H1 (cell line): ENCODE measurements around the gene SGMS1. TPM values are rescaled to one million over a fixed set of nuclear protein-coding genes. Genes with fewer than 3 reads are reported as not detected.

Source experiments
- CTCF ChIA-PET: fragments of 300-600 bp; sonication (Branson Sonifier 250); formaldehyde crosslinking; loops from one replicate; lab custom pipeline; 2021; ENCODE audit not compliant: partially characterized antibody; lab: Charles Lee
- POLR2A ChIA-PET: fragments of 300-600 bp; sonication (Branson Sonifier 250); formaldehyde crosslinking; loops from one replicate; lab custom pipeline; 2021; ENCODE audit warnings: inconsistent platforms; ENCODE audit not compliant: partially characterized antibody; lab: Charles Lee
- DNase-seq, 2 experiments: peaks; one replicate each; pipeline versions ENCODE4 v3.0.0 to v3.0.0-alpha.2; 2010 to 2022; ENCODE audit warnings: low spot score in 2 of 2, low read depth in 1 of 2, mixed read lengths in 1 of 2
- FAIRE-seq: peaks from 2 replicates; lab custom pipeline; 2011; peaks lifted over from hg19 to GRCh38; lab: Jason Lieb, UNC
- H2AFZ ChIP-seq: 2 replicates; pipeline ENCODE4 v1.8.1; 2012; ENCODE audit warnings: low read length, inconsistent platforms
- H2AK5ac ChIP-seq: 2 replicates; pipeline ENCODE4 v1.6.1; 2013; ENCODE audit warnings: low read depth, low read length
- H2BK120ac ChIP-seq: replicated peaks from 2 replicates; pipeline ENCODE3; 2013; ENCODE audit warnings: low read depth, low read length, inconsistent platforms
- H2BK12ac ChIP-seq: 2 replicates; pipeline ENCODE4 v1.6.1; 2013; ENCODE audit warnings: low read depth, low read length
- H2BK15ac ChIP-seq: 2 replicates; pipeline ENCODE4 v1.6.1; 2013; ENCODE audit warnings: low read length
- H2BK20ac ChIP-seq: 2 replicates; pipeline ENCODE4 v1.6.1; 2013; ENCODE audit warnings: low read length
- H2BK5ac ChIP-seq: 2 replicates; pipeline ENCODE4 v1.6.1; 2013; ENCODE audit warnings: low read depth, low read length
- H3K14ac ChIP-seq: 2 replicates; pipeline ENCODE4 v1.6.1; 2013; ENCODE audit warnings: inconsistent platforms; ENCODE audit not compliant: insufficient read length
- H3K18ac ChIP-seq: 2 replicates; pipeline ENCODE4 v1.6.1; 2013; ENCODE audit warnings: low read length; ENCODE audit errors: extremely low read depth
- H3K23ac ChIP-seq: 2 replicates; pipeline ENCODE4 v1.6.1; 2013; ENCODE audit warnings: inconsistent platforms; ENCODE audit not compliant: insufficient read length
- H3K23me2 ChIP-seq: 2 replicates; pipeline ENCODE4 v1.6.1; 2013; ENCODE audit warnings: low read depth, low read length
- H3K27ac ChIP-seq: 2 replicates; pipeline ENCODE4 v1.6.1; 2011; ENCODE audit warnings: low read depth, low read length, inconsistent platforms
- H3K27me3 ChIP-seq, 4 experiments: replicated peaks in 1 of 4; 1 replicate in 1 of 4; 2 replicates in 3 of 4; pipeline versions ENCODE4 v1.6.1 to v1.8.1; 2011 to 2013; ENCODE audit warnings: low read length in 3 of 4, mild to moderate bottlenecking in 3 of 4, inconsistent platforms in 2 of 4, mixed read lengths in 2 of 4, moderate library complexity in 1 of 4; ENCODE audit not compliant: control insufficient read depth in 3 of 4, insufficient read depth in 3 of 4; ENCODE audit errors: extremely low read depth in 1 of 4
- H3K36me3 ChIP-seq, 4 experiments: 2 replicates each; pipeline versions ENCODE4 v1.6.1 to v1.8.1; 2011 to 2013; ENCODE audit warnings: mild to moderate bottlenecking in 4 of 4, low read length in 3 of 4, moderate library complexity in 2 of 4, control low read depth in 1 of 4, inconsistent platforms in 1 of 4; ENCODE audit not compliant: insufficient read depth in 4 of 4, control insufficient read depth in 2 of 4
- H3K4ac ChIP-seq: replicated peaks from 2 replicates; pipeline ENCODE3; 2013; ENCODE audit warnings: low read length, low read depth, mixed read lengths, inconsistent platforms; ENCODE audit not compliant: insufficient read length
- H3K4me1 ChIP-seq, 4 experiments: replicated peaks in 1 of 4; 1 replicate in 1 of 4; 2 replicates in 3 of 4; pipeline versions ENCODE4 v1.6.1 to v1.8.1; 2011 to 2013; ENCODE audit warnings: low read length in 3 of 4, inconsistent platforms in 2 of 4, mixed read lengths in 1 of 4; ENCODE audit not compliant: insufficient read depth in 4 of 4, control insufficient read depth in 3 of 4
- H3K4me2 ChIP-seq, 2 experiments: 2 replicates each; pipeline versions ENCODE4 v1.6.1 to v1.8.1; 2011 to 2013; ENCODE audit warnings: low read depth in 2 of 2, low read length in 2 of 2, control low read depth in 1 of 2, inconsistent platforms in 1 of 2, mild to moderate bottlenecking in 1 of 2; ENCODE audit not compliant: insufficient read depth in 1 of 2
- H3K4me3 ChIP-seq, 4 experiments: fragments of 200-600, 300-600 bp in 1 of 4; sonication (generic), shearing (Covaris generic), sonication (Bioruptor Twin) in 1 of 4; 2 replicates each; pipeline versions ENCODE4 v1.5.1 to v1.8.1; 2011 to 2016; ENCODE audit warnings: low read length in 4 of 4, low read depth in 3 of 4, control low read depth in 2 of 4, inconsistent platforms in 2 of 4, mild to moderate bottlenecking in 2 of 4, mixed read lengths in 1 of 4, moderate library complexity in 1 of 4; ENCODE audit not compliant: insufficient read depth in 2 of 4; ENCODE audit errors: extremely low read depth in 1 of 4
- H3K56ac ChIP-seq: replicated peaks from 2 replicates; pipeline ENCODE3; 2013; ENCODE audit warnings: low read depth, mild to moderate bottlenecking, mixed read lengths, low read length, inconsistent platforms; ENCODE audit not compliant: insufficient read length
- H3K79me1 ChIP-seq: 2 replicates; pipeline ENCODE4 v1.6.1; 2013; ENCODE audit warnings: low read depth, low read length, control low read depth
- H3K79me2 ChIP-seq, 2 experiments: 2 replicates each; pipeline versions ENCODE4 v1.6.1 to v1.8.1; 2012 to 2013; ENCODE audit warnings: low read length in 2 of 2, mild to moderate bottlenecking in 2 of 2, inconsistent platforms in 1 of 2; ENCODE audit not compliant: insufficient read depth in 2 of 2, control insufficient read depth in 1 of 2
- H3K9ac ChIP-seq, 4 experiments: replicated peaks in 1 of 4; 1 replicate in 1 of 4; 2 replicates in 3 of 4; pipeline versions ENCODE4 v1.6.1 to v1.8.1; 2011 to 2013; ENCODE audit warnings: low read depth in 3 of 4, low read length in 3 of 4, control low read depth in 2 of 4, mild to moderate bottlenecking in 2 of 4, moderate library complexity in 2 of 4, inconsistent platforms in 1 of 4; ENCODE audit errors: extremely low read depth in 1 of 4
- H3K9me3 ChIP-seq, 2 experiments: 2 replicates each; pipeline versions ENCODE4 v1.6.1 to v1.8.1; 2012 to 2013; ENCODE audit warnings: mild to moderate bottlenecking in 2 of 2, moderate library complexity in 2 of 2, control low read depth in 1 of 2, inconsistent platforms in 1 of 2, low read depth in 1 of 2, low read length in 1 of 2, mixed read lengths in 1 of 2; ENCODE audit not compliant: insufficient read depth in 2 of 2
- H4K20me1 ChIP-seq, 2 experiments: replicated peaks in 1 of 2; 2 replicates each; pipeline versions ENCODE3 to v1.8.1; 2011 to 2013; ENCODE audit warnings: inconsistent platforms in 2 of 2, low read length in 2 of 2, mild to moderate bottlenecking in 1 of 2; ENCODE audit not compliant: insufficient read depth in 2 of 2, control insufficient read depth in 1 of 2
- H4K5ac ChIP-seq: 2 replicates; pipeline ENCODE4 v1.6.1; 2013; ENCODE audit warnings: low read length, low read depth, mixed read lengths, inconsistent platforms; ENCODE audit not compliant: insufficient read length
- H4K8ac ChIP-seq: 2 replicates; pipeline ENCODE4 v1.8.0; 2013; ENCODE audit warnings: mild to moderate bottlenecking, moderate library complexity, low read length, inconsistent platforms; ENCODE audit not compliant: insufficient read depth; ENCODE audit errors: extremely low read depth
- H4K91ac ChIP-seq: replicated peaks from 2 replicates; pipeline ENCODE3; 2013; ENCODE audit warnings: low read length, mixed read lengths, inconsistent platforms; ENCODE audit not compliant: insufficient read length
- CTCF ChIP-seq, 3 experiments: IDR thresholded peaks; 1 replicate in 2 of 3; 2 replicates in 1 of 3; pipeline versions ENCODE4 v1.5.1 to v1.6.1; 2011; ENCODE audit warnings: low read length in 3 of 3, mild to moderate bottlenecking in 3 of 3, inconsistent platforms in 2 of 3, low read depth in 1 of 3, moderate library complexity in 1 of 3; ENCODE audit not compliant: insufficient read depth in 1 of 3; ENCODE audit errors: control extremely low read depth in 1 of 3
- KDM5A ChIP-seq: fragments of 200-600 bp; IDR thresholded peaks from 2 replicates; pipeline ENCODE4 v1.7.1; 2012; ENCODE audit warnings: mild to moderate bottlenecking, low read length, inconsistent platforms, mixed read lengths
- TEAD4 ChIP-seq: IDR thresholded peaks from 2 replicates; pipeline ENCODE4 v1.6.1; 2012; ENCODE audit warnings: low read depth, low read length, inconsistent platforms, mixed read lengths
- YY1 ChIP-seq: IDR thresholded peaks from 2 replicates; pipeline ENCODE4 v1.6.1; 2011; ENCODE audit warnings: low read depth, mild to moderate bottlenecking, low read length
- polyA plus RNA-seq, 7 experiments: library from polyadenylated mRNA; depleted of rRNA in 3 of 7; stranded (reverse) in 5 of 7; unstranded in 2 of 7; fragments of >200 nt in 5 of 7; fragments of 200-250 nt in 2 of 7; gene quantifications; 1 replicate in 5 of 7; 2 replicates in 1 of 7; 4 replicates in 1 of 7; pipeline versions ENCODE4 v1.2.1 to v1.2.3, GENCODE V29; 2011 to 2013; ENCODE audit warnings: missing spikeins in 2 of 7, mixed read lengths in 2 of 7
- total RNA-seq: library from RNA; stranded (reverse); fragmentation: NEBNext Ultra II Directional; extraction: Animal tissue kit (Norgen Biotek cat#: 25700); gene quantifications from 2 replicates; pipeline ENCODE4 v1.2.1, GENCODE V29; 2021

Gene SGMS1
- total and polyA plus RNA-seq, 2 of the 8 experiments (the other 6 are each of a cell fraction or from before 2014, with no cell fraction given) = 6.0 to 15.6 TPM

GRCh38 chr10:50574305-50574704 is 49.5 kb downstream of the SGMS1 start:
- Histone ChIP-seq H3K9me3 (no peaks in the 10 kb centered on the region), H2BK15ac (no peak overlapping the region), H2BK120ac (no peak overlapping the region), H3K36me3 (no peaks in the 10 kb centered on the region), H3K27me3 (no peaks in the 10 kb centered on the region), H4K5ac (no peak overlapping the region), H4K91ac (no peak overlapping the region), H3K23me2 (no peaks in the 10 kb centered on the region), H3K4me1 (peaks cover 4 to 11% (median 9%) of the 10 kb centered on the region in 4 experiments; a peak in 6 of 7 replicates), H2BK5ac (no peak overlapping the region), H3K79me1 (peaks cover 11% of the 10 kb centered on the region), H3K27ac (no peak overlapping the region), H4K8ac (no peak overlapping the region), H3K4me2 (no peak overlapping the region), H3K18ac (no peak overlapping the region), H4K20me1 (no peaks in the 10 kb centered on the region), H2AFZ (no peak overlapping the region), H2BK20ac (no peak overlapping the region), H3K56ac (no peak overlapping the region), H3K4ac (no peak overlapping the region), H3K4me3 (no peak overlapping the region), H3K9ac (no peak overlapping the region), H2AK5ac (no peak overlapping the region), H2BK12ac (no peak overlapping the region), H3K79me2 (peaks cover 0 to 68% of the 10 kb centered on the region in 2 experiments; a peak in 2 of 4 replicates), H3K23ac (no peak overlapping the region), H3K14ac (no peak overlapping the region)
- ChIA-PET CTCF (interaction anchor here (1.3 to 4.2 kb wide), 3 partner anchors 12 to 47 kb away, joined by 3 to 29 read pairs (median 4); no protein-coding TSS in a partner anchor), POLR2A (interaction anchor here (1.3 kb wide), 1 partner anchor 48 kb away, joined by 3 read pairs; no protein-coding TSS in a partner anchor)
- peak; percentile 90 for TF ChIP-seq TEAD4
- no peak for TF ChIP-seq YY1
- peak in 1 of 3 experiments; percentile 36; a peak in 1 of 4 replicates for TF ChIP-seq CTCF (IDR thresholded peaks at IDR 0.05; ENCODE audit: control extremely low read depth in 1 of 3, insufficient read depth in 1 of 3, low read depth in 1 of 3, low read length in 3 of 3)
- no peak for TF ChIP-seq KDM5A
- FAIRE-seq (no peak), DNase-seq (no peak)
